Glutamatergic neuron (in vitro differentiated cells): Measurements from ENCODE around the gene POLR1A. TPM values are rescaled to one million over a fixed set of nuclear protein-coding genes. Genes with fewer than 3 reads are reported as not detected.

Experiments
- DNase-seq: peaks from one replicate; pipeline ENCODE4 v3.0.0; 2022
- H3K27ac Mint-ChIP-seq: one replicate; pipeline ENCODE4 v1.8.0; 2020; ENCODE audit warnings: mild to moderate bottlenecking, mixed read lengths, inconsistent platforms; ENCODE audit not compliant: unreplicated experiment
- H3K27me3 Mint-ChIP-seq: one replicate; pipeline ENCODE4 v1.8.0; 2020; ENCODE audit warnings: mild to moderate bottlenecking, moderate library complexity, mixed read lengths, inconsistent platforms; ENCODE audit not compliant: unreplicated experiment
- H3K36me3 Mint-ChIP-seq: one replicate; pipeline ENCODE4 v1.8.0; 2020; ENCODE audit warnings: mild to moderate bottlenecking, mixed read lengths, inconsistent platforms; ENCODE audit not compliant: unreplicated experiment
- H3K4me1 Mint-ChIP-seq: one replicate; pipeline ENCODE4 v1.8.0; 2020; ENCODE audit warnings: mild to moderate bottlenecking, low read depth, mixed read lengths, inconsistent platforms; ENCODE audit not compliant: unreplicated experiment
- H3K4me3 Mint-ChIP-seq: one replicate; pipeline ENCODE4 v1.8.0; 2020; ENCODE audit warnings: mild to moderate bottlenecking, mixed read lengths, inconsistent platforms; ENCODE audit not compliant: unreplicated experiment
- H3K9me3 Mint-ChIP-seq: one replicate; pipeline ENCODE4 v1.8.0; 2020; ENCODE audit warnings: mild to moderate bottlenecking, moderate library complexity, mixed read lengths, inconsistent platforms; ENCODE audit not compliant: unreplicated experiment
- CTCF ChIP-seq: fragments of 200-600 bp; sonication (generic); IDR thresholded peaks from one replicate; pipeline ENCODE4 v1.5.0; 2021; ENCODE audit not compliant: partially characterized antibody, unreplicated experiment
- total RNA-seq: library from RNA; stranded (reverse); fragmentation: NEBNext Ultra II Directional; extraction: Animal tissue kit (Norgen Biotek cat#: 25700); gene quantifications from one replicate; pipeline ENCODE4 v1.2.1, GENCODE V29; 2021; ENCODE audit not compliant: unreplicated experiment

The POLR1A gene
- total RNA-seq, 1 donor from 2014 or later, result 34.7 TPM

DNA sequence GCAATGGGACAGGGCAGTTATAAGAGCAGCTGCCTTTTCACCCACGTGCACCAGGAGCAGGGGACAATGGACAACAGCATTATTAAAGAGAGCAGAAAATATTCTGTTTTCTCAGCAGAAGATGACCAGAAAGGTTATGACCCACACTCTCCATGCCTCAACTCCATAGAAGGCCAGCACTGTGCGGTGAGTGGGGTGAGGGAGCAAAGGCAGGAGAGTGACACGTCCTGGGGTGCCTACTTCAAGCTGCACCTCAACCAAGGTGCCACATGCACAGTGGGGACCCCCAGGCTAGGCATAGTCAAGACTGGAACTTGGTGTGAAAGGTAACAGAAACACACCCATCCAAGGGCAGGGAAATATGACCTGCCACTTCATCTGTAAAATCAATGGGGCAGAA is 50.4 kb downstream of the POLR1A start:
- no peak overlapping the region for H3K27ac Mint-ChIP-seq
- no peaks in the 10 kb centered on the region for H3K27me3 Mint-ChIP-seq
- H3K36me3 Mint-ChIP-seq, result no peaks in the 10 kb centered on the region
- no peaks in the 10 kb centered on the region for H3K9me3 Mint-ChIP-seq
- H3K4me1 Mint-ChIP-seq, result no peaks in the 10 kb centered on the region
- DNase-seq, result no peak
- TF ChIP-seq CTCF, result no peak
- H3K4me3 Mint-ChIP-seq, result no peak overlapping the region

GRCh38 chr2:86054535-86055082 is 51.1 kb downstream of the POLR1A start:
- no peaks in the 10 kb centered on the region for H3K9me3 Mint-ChIP-seq
- no peaks in the 10 kb centered on the region for H3K4me1 Mint-ChIP-seq
- DNase-seq, result no peak
- TF ChIP-seq CTCF, result no peak
- H3K27me3 Mint-ChIP-seq, result no peaks in the 10 kb centered on the region
- H3K36me3 Mint-ChIP-seq, result no peaks in the 10 kb centered on the region
- H3K27ac Mint-ChIP-seq, result no peak overlapping the region
- H3K4me3 Mint-ChIP-seq, result no peak overlapping the region

- Mint-ChIP-seq H3K36me3 (no peaks in the 10 kb centered on the region), H3K9me3 (peaks cover 3% of the 10 kb centered on the region), H3K27me3 (no peaks in the 10 kb centered on the region), H3K4me3 (no peak overlapping the region), H3K27ac (no peak overlapping the region), H3K4me1 (no peaks in the 10 kb centered on the region)
- no peak for TF ChIP-seq CTCF
- DNase-seq, result no peak
These were observed 52.5 kb downstream of the POLR1A start for GRCh38 chr2:86053166-86053565.

DNA sequence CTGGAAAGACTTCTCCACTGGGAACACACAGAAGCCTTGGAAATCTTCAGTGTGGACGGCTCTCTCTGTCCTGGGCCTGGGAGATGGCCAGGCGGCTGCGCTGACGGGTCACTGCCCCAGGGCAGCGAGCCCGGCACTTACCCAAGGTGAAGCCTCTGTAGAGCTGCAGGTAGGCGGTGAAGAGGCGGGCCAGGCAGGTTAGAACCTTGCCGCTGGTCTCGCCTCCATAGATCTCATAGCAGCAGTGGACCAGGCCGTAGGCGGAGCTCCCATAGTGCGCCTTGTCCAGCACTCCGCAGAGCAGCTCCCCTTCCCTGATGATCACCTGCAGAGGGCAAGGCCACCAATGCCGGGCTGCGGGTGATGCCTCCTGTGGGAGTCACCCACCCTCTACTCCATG is 53.0 kb downstream of the POLR1A start:
- no peaks in the 10 kb centered on the region for H3K4me1 Mint-ChIP-seq
- no peak overlapping the region for H3K4me3 Mint-ChIP-seq
- no peaks in the 10 kb centered on the region for H3K36me3 Mint-ChIP-seq
- peaks cover 3% of the 10 kb centered on the region for H3K9me3 Mint-ChIP-seq
- no peak overlapping the region for H3K27ac Mint-ChIP-seq
- no peak for DNase-seq
- no peaks in the 10 kb centered on the region for H3K27me3 Mint-ChIP-seq
- TF ChIP-seq CTCF, result no peak

- Mint-ChIP-seq H3K27me3 (no peaks in the 10 kb centered on the region), H3K9me3 (peaks cover 3% of the 10 kb centered on the region), H3K27ac (no peak overlapping the region), H3K36me3 (peaks cover 2% of the 10 kb centered on the region), H3K4me1 (no peaks in the 10 kb centered on the region), H3K4me3 (no peak overlapping the region)
- no peak for DNase-seq
- no peak for TF ChIP-seq CTCF
These were observed 53.4 kb downstream of the POLR1A start for GRCh38 chr2:86052265-86052664.
